Neural progenitor cell (in vitro differentiated cells): ENCODE results near the gene JADE2. TPM values are rescaled to one million over a fixed set of nuclear protein-coding genes. Genes with fewer than 3 reads are reported as not detected.

Experiments
- DNase-seq: peaks from one replicate; pipeline ENCODE4 v3.0.0-alpha.2; 2016; ENCODE audit warnings: low spot score
- H2AFZ ChIP-seq: fragments of 200-600 bp; sonication (generic); replicated peaks from 2 replicates; pipeline ENCODE4 v1.6.1; 2016; ENCODE audit warnings: antibody characterized with exemption
- H3F3A ChIP-seq: fragments of 200-600 bp; sonication (generic); 2 replicates; pipeline ENCODE4 v1.6.1; 2016; ENCODE audit warnings: antibody characterized with exemption, low read depth
- H3K27ac ChIP-seq: fragments of 200-600 bp; sonication (generic); 2 replicates; pipeline ENCODE4 v1.5.1; 2016; ENCODE audit warnings: mild to moderate bottlenecking
- H3K27me3 ChIP-seq: fragments of 200-600 bp; sonication (generic); 2 replicates; pipeline ENCODE4 v1.6.1; 2016; ENCODE audit warnings: mild to moderate bottlenecking, moderate library complexity
- H3K36me3 ChIP-seq: fragments of 200-600 bp; sonication (generic); 2 replicates; pipeline ENCODE4 v1.5.1; 2016
- H3K4me1 ChIP-seq: fragments of 200-600 bp; sonication (generic); 2 replicates; pipeline ENCODE4 v1.6.1; 2016; ENCODE audit warnings: mixed run types
- H3K4me2 ChIP-seq: fragments of 200-600 bp; sonication (generic); 2 replicates; pipeline ENCODE4 v1.6.1; 2016
- H3K4me3 ChIP-seq: fragments of 200-600 bp; sonication (generic); 2 replicates; pipeline ENCODE4 v1.5.1; 2016
- H3K79me2 ChIP-seq: fragments of 200-600 bp; sonication (generic); 2 replicates; pipeline ENCODE4 v1.6.1; 2016; ENCODE audit warnings: low read depth
- H3K9ac ChIP-seq: fragments of 200-600 bp; sonication (generic); 2 replicates; pipeline ENCODE4 v1.6.1; 2016
- H3K9me3 ChIP-seq: fragments of 200-600 bp; sonication (generic); 2 replicates; pipeline ENCODE4 v1.5.1; 2016; ENCODE audit warnings: low read depth
- H4K20me1 ChIP-seq: fragments of 200-600 bp; sonication (generic); 2 replicates; pipeline ENCODE4 v1.6.1; 2016; ENCODE audit warnings: low read depth
- H3K27ac Mint-ChIP-seq: 3 replicates; pipeline ENCODE4 v1.8.0; 2021; ENCODE audit warnings: mixed read lengths
- H3K27me3 Mint-ChIP-seq: 2 replicates; pipeline ENCODE4 v1.8.0; 2022; ENCODE audit warnings: low read depth, mild to moderate bottlenecking, inconsistent platforms, moderate library complexity, mixed read lengths; ENCODE audit not compliant: insufficient read depth
- H3K36me3 Mint-ChIP-seq: 3 replicates; pipeline ENCODE4 v1.8.0; 2021; ENCODE audit warnings: mixed read lengths
- H3K4me1 Mint-ChIP-seq: 3 replicates; pipeline ENCODE4 v1.8.0; 2021; ENCODE audit warnings: mixed read lengths
- H3K4me3 Mint-ChIP-seq: 3 replicates; pipeline ENCODE4 v1.8.0; 2021; ENCODE audit warnings: mild to moderate bottlenecking, moderate library complexity, mixed read lengths
- H3K9me3 Mint-ChIP-seq: 3 replicates; pipeline ENCODE4 v1.8.0; 2020; ENCODE audit warnings: mixed read lengths
- EZH2 ChIP-seq: fragments of 200-600 bp; sonication (generic); IDR thresholded peaks from 2 replicates; pipeline ENCODE4 v1.6.1; 2017; ENCODE audit warnings: antibody characterized with exemption, mild to moderate bottlenecking, moderate library complexity
- EZH2phosphoT487 ChIP-seq: fragments of 200-600 bp; sonication (generic); IDR thresholded peaks from 2 replicates; pipeline ENCODE4 v1.6.1; 2017; ENCODE audit warnings: antibody characterized with exemption
- total RNA-seq: library from RNA; depleted of rRNA; stranded (reverse); fragments of >200 nt; gene quantifications from 2 replicates; pipeline ENCODE4 v1.2.3, GENCODE V29; 2015; ENCODE audit warnings: low replicate concordance
- TF ChIP-seq, protein P1 (sequence below): fragments of 200-600 bp; sonication (generic); IDR thresholded peaks from 2 replicates; pipeline ENCODE4 v1.5.1; 2017; ENCODE audit warnings: antibody characterized with exemption, mild to moderate bottlenecking

JADE2 gene
- total RNA-seq, 1 donor from 2014 or later = 1.7 TPM

DNA sequence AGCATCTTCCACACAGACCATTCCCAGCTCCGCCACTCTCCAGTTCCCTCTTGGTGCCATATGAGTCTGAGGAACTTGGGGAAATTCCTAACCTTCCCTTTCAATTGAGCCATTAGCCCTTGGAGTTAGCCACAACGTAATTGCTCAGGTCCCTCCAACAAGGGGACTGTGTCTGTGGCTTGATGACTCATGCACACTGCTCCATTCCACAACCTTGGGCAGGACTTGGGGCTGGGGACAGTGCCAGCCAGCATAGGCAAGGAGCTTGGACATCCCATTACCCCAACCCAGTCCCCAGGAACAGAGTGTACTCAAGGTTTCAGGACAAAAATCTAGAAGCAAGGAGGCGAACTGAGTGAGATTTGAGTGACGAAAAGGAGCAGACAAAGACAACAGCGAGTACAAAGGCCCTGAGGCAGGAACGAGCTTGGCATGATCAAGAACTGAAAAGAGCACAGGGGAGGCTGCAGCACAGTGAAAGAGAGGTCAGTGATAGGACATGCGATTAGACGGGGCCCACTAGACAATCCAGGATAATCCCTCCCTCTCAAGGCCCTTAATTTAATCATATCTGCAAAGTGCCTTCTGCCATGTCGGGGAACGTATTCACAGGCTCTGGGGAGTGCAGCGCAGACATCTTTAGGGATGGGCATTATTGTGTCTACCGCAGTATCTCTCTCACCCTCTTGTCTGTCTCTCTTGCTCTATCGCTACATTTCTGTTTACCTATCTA, 16.0 kb upstream of the JADE2 start:
- Histone ChIP-seq H4K20me1 (no peaks in the 10 kb centered on the region), H3K36me3 (no peaks in the 10 kb centered on the region), H3F3A (no peaks in the 10 kb centered on the region), H2AFZ (no peak overlapping the region), H3K4me3 (no peak overlapping the region), H3K79me2 (no peaks in the 10 kb centered on the region), H3K9me3 (no peaks in the 10 kb centered on the region), H3K27ac (no peak overlapping the region), H3K4me1 (peaks cover 8% of the 10 kb centered on the region), H3K4me2 (no peak overlapping the region), H3K27me3 (no peaks in the 10 kb centered on the region), H3K9ac (no peak overlapping the region)
- Mint-ChIP-seq H3K9me3 (no peaks in the 10 kb centered on the region), H3K27ac (no peak overlapping the region), H3K4me3 (no peak overlapping the region), H3K4me1 (peaks cover 16% of the 10 kb centered on the region), H3K27me3 (peaks cover 9% of the 10 kb centered on the region), H3K36me3 (no peaks in the 10 kb centered on the region)
- TF ChIP-seq EZH2phosphoT487 = no peak
- TF ChIP-seq EZH2 = no peak
- TF ChIP-seq, protein P1, sequence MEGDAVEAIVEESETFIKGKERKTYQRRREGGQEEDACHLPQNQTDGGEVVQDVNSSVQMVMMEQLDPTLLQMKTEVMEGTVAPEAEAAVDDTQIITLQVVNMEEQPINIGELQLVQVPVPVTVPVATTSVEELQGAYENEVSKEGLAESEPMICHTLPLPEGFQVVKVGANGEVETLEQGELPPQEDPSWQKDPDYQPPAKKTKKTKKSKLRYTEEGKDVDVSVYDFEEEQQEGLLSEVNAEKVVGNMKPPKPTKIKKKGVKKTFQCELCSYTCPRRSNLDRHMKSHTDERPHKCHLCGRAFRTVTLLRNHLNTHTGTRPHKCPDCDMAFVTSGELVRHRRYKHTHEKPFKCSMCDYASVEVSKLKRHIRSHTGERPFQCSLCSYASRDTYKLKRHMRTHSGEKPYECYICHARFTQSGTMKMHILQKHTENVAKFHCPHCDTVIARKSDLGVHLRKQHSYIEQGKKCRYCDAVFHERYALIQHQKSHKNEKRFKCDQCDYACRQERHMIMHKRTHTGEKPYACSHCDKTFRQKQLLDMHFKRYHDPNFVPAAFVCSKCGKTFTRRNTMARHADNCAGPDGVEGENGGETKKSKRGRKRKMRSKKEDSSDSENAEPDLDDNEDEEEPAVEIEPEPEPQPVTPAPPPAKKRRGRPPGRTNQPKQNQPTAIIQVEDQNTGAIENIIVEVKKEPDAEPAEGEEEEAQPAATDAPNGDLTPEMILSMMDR = no peak
- DNase-seq = no peak

DNA sequence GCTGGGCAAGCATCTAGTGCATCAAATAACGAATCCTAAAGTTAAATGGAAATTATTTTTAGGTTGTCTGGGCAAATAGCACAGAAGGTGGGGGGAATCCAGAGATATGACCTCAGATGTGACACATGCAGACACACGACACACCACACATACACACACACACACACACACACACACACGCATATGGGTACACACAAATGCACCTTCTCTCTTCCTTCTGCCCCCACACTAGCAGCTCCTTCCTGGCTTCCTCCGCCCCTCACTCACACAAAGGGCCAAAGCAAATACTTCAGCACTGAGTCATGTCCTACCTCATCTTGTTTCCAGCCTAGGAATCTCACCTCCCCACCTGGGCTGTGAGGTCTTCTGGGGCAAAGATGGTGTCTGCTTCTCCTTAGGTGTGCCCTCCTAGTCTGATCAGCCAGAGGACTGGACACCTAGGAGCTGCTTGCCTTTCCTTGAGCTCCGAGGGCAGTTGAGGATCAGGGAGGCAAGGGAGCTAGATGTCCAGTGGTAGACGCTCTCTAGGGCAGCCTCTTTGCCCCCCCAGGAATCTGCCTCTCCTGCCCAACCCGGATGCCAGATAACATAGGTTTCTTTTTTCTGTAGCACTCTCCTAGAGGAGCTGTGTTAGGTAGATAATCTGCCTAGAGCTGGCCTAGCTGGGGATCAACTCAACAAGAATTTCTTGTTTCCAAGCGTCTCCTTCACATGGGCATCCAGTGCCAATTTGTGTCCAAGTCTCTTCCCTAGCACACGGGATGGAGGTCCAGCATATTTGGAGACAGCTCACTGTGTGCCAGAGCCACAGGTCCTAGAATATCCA, 14.3 kb upstream of the JADE2 start:
- H3K4me3 ChIP-seq = no peak overlapping the region
- peak overlapping the region; percentile 10 for H3K4me3 Mint-ChIP-seq
- no peaks in the 10 kb centered on the region for H3K36me3 Mint-ChIP-seq
- no peak overlapping the region for H3K9ac ChIP-seq
- H2AFZ ChIP-seq = no peak overlapping the region
- H3K27me3 ChIP-seq = no peaks in the 10 kb centered on the region
- TF ChIP-seq EZH2 (no peak), EZH2phosphoT487 (no peak)
- TF ChIP-seq, protein P1 = no peak
- no peaks in the 10 kb centered on the region for H3K9me3 ChIP-seq
- H3K27ac ChIP-seq = no peak overlapping the region
- no peak for DNase-seq
- H3K4me1 Mint-ChIP-seq = peaks cover 16% of the 10 kb centered on the region
- no peak overlapping the region for H3K4me2 ChIP-seq
- H3K4me1 ChIP-seq = peaks cover 8% of the 10 kb centered on the region
- no peaks in the 10 kb centered on the region for H3K79me2 ChIP-seq
- no peaks in the 10 kb centered on the region for H4K20me1 ChIP-seq
- H3K36me3 ChIP-seq = no peaks in the 10 kb centered on the region
- peaks cover 6% of the 10 kb centered on the region for H3K27me3 Mint-ChIP-seq
- H3K9me3 Mint-ChIP-seq = no peaks in the 10 kb centered on the region
- H3K27ac Mint-ChIP-seq = peak overlapping the region; percentile 31
- H3F3A ChIP-seq = no peaks in the 10 kb centered on the region

DNA sequence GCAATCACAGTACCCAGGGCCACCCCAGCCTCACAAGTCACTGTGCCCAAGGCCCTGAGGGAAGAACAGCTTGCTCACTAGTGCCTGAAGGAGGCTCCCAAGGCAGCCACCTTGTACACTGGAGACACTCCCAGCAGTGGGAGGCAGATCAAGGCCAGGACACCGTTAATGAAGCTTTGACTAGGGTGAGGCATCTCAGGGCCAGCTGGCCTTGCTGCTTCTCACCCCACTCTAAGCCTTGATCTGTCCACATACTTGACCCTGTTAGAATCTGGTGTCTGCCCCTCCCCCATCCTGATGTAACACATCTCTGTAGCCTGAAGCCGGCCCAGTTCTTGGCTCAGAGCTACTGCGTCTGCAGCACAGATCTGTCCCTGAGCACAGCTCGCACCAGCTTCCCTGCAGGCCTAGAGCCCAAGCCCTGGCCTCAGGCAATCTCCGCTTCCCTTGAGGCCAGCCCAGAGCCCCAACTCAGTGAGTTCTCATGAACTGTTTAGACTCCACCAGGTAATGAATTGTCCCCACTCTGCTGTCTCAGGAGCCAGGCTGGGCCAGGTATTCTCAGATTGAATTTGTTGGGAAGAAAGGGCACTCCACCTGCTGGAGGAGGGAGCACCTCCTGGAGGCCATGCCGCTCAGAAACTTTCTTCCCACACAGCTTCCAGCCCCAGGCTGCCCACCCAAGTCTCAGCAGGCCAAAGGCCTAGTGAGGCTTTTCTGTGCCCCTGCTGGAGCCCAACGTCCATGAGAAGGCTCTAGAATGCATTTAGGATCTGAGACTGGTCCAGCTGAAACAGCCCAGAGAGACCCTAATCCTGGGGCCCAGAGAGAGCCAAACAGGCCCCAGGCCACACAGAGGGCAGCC, 13.4 kb upstream of the JADE2 start:
- no peaks in the 10 kb centered on the region for H3K9me3 ChIP-seq
- no peak overlapping the region for H3K4me3 Mint-ChIP-seq
- H3K4me2 ChIP-seq = no peak overlapping the region
- H4K20me1 ChIP-seq = no peaks in the 10 kb centered on the region
- DNase-seq = peak; percentile 26
- H3K27ac Mint-ChIP-seq = peak overlapping the region; percentile 46
- peak overlapping the region; percentile 82 for H2AFZ ChIP-seq
- no peaks in the 10 kb centered on the region for H3K79me2 ChIP-seq
- H3F3A ChIP-seq = no peaks in the 10 kb centered on the region
- H3K4me1 ChIP-seq = peaks cover 8% of the 10 kb centered on the region
- H3K27me3 Mint-ChIP-seq = peaks cover 6% of the 10 kb centered on the region
- no peaks in the 10 kb centered on the region for H3K36me3 Mint-ChIP-seq
- no peak overlapping the region for H3K9ac ChIP-seq
- no peak for TF ChIP-seq EZH2
- TF ChIP-seq EZH2phosphoT487 = no peak
- TF ChIP-seq, protein P1 = peak; percentile 39
- H3K36me3 ChIP-seq = no peaks in the 10 kb centered on the region
- H3K27ac ChIP-seq = no peak overlapping the region
- no peaks in the 10 kb centered on the region for H3K27me3 ChIP-seq
- H3K4me1 Mint-ChIP-seq = peaks cover 16% of the 10 kb centered on the region
- no peak overlapping the region for H3K4me3 ChIP-seq
- H3K9me3 Mint-ChIP-seq = no peaks in the 10 kb centered on the region
